Heart left ventricle (tissue), 16 donors: Measurements from ENCODE around the gene SLC47A2. TPM values are rescaled to one million over a fixed set of nuclear protein-coding genes. Genes with fewer than 3 reads are reported as not detected.
A peak's percentile ranks its signal among the peaks of the same experiment; 100 is the strongest.
"Not testable (repeated sequence)": the region's sequence is repeated elsewhere in the genome, so short reads cannot be mapped to it uniquely, and the experiment has no call there.

Source experiments
- ATAC-seq, 4 donors: fragments of 200-7000 bp; cut with Tn5 transposase; one replicate each; pipeline ENCODE4 v1.9.1; 2020 to 2022; ENCODE audit warnings: moderate library complexity in 4 of 4, mild to moderate bottlenecking in 3 of 4, moderate number of reproducible peaks in 1 of 4
- DNase-seq, 5 donors: peaks; one replicate each; pipeline ENCODE4 v3.0.0-alpha.2; 2020
- H3K27ac ChIP-seq, 12 donors: fragments of 200-600 bp; sonication (generic) in 4 of 12; one replicate each; pipeline versions ENCODE4 v1.5.0 to v1.8.0; 2016 to 2022; ENCODE audit warnings: mild to moderate bottlenecking in 2 of 12
- H3K27me3 ChIP-seq, 9 donors: fragments of 200-600 bp; sonication (generic) in 2 of 9; one replicate each; pipeline versions ENCODE4 v1.5.1 to v1.8.0; 2016 to 2022; ENCODE audit warnings: mild to moderate bottlenecking in 3 of 9
- H3K36me3 ChIP-seq, 9 donors: fragments of 200-600 bp; sonication (generic) in 2 of 9; one replicate each; pipeline versions ENCODE4 v1.5.0 to v1.8.0; 2018 to 2022; ENCODE audit warnings: mild to moderate bottlenecking in 2 of 9
- H3K4me1 ChIP-seq, 12 donors: fragments of 200-600 bp; sonication (generic) in 4 of 12; one replicate each; pipeline versions ENCODE4 v1.5.0 to v1.8.0; 2016 to 2022; ENCODE audit warnings: mild to moderate bottlenecking in 3 of 12
- H3K4me3 ChIP-seq, 12 donors: fragments of 200-600 bp; sonication (generic) in 4 of 12; one replicate each; pipeline versions ENCODE4 v1.5.0 to v1.8.0; 2017 to 2022; ENCODE audit warnings: mild to moderate bottlenecking in 9 of 12, moderate library complexity in 4 of 12
- H3K9me3 ChIP-seq, 12 donors: fragments of 200-600 bp; sonication (generic) in 4 of 12; one replicate each; pipeline versions ENCODE4 v1.5.0 to v1.8.0; 2016 to 2022; ENCODE audit warnings: mild to moderate bottlenecking in 1 of 12
- POLR2A ChIP-seq, 2 donors: fragments of 450-650 bp; IDR thresholded peaks; one replicate each; pipeline ENCODE4 v1.6.1; 2017; ENCODE audit warnings: antibody characterized with exemption in 2 of 2, mild to moderate bottlenecking in 2 of 2, moderate library complexity in 2 of 2
- WGBS, 4 donors: extraction: QIAGEN DNeasy Blood & Tissue Kit in 2 of 4; methylation state at CpG; one replicate each; pipeline versions ENCODE4 v1.1.5 to v1.1.7; 2013 to 2018; 5-methylcytosine and 5-hydroxymethylcytosine counted together
- intact Hi-C, 10 donors: fragments of 100-400 bp; cut with DNase I; formaldehyde crosslinking; loops; one replicate each; pipeline versions ENCODE4 v1.11.1 to v1.14.2; 2022
- long read RNA-seq, 3 donors: library from polyadenylated mRNA; unstranded; transcript quantifications; one replicate each; pipeline ENCODE4 v2.0.0, GENCODE V29; 2020 to 2021
- polyA plus RNA-seq, 2 donors: library from polyadenylated mRNA; stranded (reverse); fragments of 200-250 nt; gene quantifications; one replicate each; pipeline ENCODE4 v1.2.3, GENCODE V29; 2013
- total RNA-seq, 9 donors: library from RNA; depleted of rRNA in 2 of 9; stranded (reverse); fragments of >200 nt in 2 of 9; fragmentation: NEBNext Ultra II Directional in 3 of 9; extraction: Animal tissue kit (Norgen Biotek cat#: 25700) in 3 of 9; gene quantifications; one replicate each; pipeline versions ENCODE4 v1.1.0 to v1.2.4, GENCODE V29; 2016 to 2023
- TF ChIP-seq, protein P1 (sequence below), 12 donors: fragments of 200-600 bp; sonication (generic) in 4 of 12; IDR thresholded peaks; one replicate each; pipeline versions ENCODE4 v1.5.0 to v1.8.0; 2018 to 2022; ENCODE audit warnings: antibody characterized with exemption in 12 of 12, mild to moderate bottlenecking in 5 of 12
- donor health status: ischemic (EF 13 %, LVEDD 7.1; RV severe dilation, severe dysfunction).
- donor health status: healthy with polysubstance abuse.
- donor health status: DM: no; HTN: yes; CAD: no.
- donor health status: DM: no; HTN: no; CAD: no.
- donor health status: ischemic (EF 25% LVEDD 6.9; RV normal size, moderate dysfunction).
- donor health status: ischemic (EF 25% LVEDD 5.7; RV mildly dilated, moderate dysfunction).
- donor health status: healthy.
- donor health status: DM: yes; HTN: yes; CAD: no.
- donor health status: ischemic (EF 35%, LVEDD 5.7; RV mildly dilated, moderate dysfunction).
- donor health status: nonischemic (EF 11% LVEDD 7.7; RV severe dilation, severe dysfunction).
- donor health status: DM: yes; HTN: yes; CAD: no.
- donor health status: PGD.
- donor health status: ischemic (EF 29% LVEDD 5.4; RV normal size, mild dysfunction).
- donor health status: nonischemic (EF 23%, LVEDD 6.1; RV moderate dilation, normal function).

SLC47A2 gene
- total RNA-seq (under 1 TPM in 1 of 9 donors, not detected in 8; 0.32 TPM), polyA plus RNA-seq (not detected)
- long read RNA-seq, donor 1, partial matches to known transcripts, result 0 of 1 reads
- long read RNA-seq, donor 1, other reads (novel, unspliced or antisense), result 1 of 1 reads
- long read RNA-seq, donor 2, partial matches to known transcripts, result 0 of 1 reads
- long read RNA-seq, donor 2, other reads (novel, unspliced or antisense), result 1 of 1 reads
- long read RNA-seq, donor 3, result 0 reads

DNA sequence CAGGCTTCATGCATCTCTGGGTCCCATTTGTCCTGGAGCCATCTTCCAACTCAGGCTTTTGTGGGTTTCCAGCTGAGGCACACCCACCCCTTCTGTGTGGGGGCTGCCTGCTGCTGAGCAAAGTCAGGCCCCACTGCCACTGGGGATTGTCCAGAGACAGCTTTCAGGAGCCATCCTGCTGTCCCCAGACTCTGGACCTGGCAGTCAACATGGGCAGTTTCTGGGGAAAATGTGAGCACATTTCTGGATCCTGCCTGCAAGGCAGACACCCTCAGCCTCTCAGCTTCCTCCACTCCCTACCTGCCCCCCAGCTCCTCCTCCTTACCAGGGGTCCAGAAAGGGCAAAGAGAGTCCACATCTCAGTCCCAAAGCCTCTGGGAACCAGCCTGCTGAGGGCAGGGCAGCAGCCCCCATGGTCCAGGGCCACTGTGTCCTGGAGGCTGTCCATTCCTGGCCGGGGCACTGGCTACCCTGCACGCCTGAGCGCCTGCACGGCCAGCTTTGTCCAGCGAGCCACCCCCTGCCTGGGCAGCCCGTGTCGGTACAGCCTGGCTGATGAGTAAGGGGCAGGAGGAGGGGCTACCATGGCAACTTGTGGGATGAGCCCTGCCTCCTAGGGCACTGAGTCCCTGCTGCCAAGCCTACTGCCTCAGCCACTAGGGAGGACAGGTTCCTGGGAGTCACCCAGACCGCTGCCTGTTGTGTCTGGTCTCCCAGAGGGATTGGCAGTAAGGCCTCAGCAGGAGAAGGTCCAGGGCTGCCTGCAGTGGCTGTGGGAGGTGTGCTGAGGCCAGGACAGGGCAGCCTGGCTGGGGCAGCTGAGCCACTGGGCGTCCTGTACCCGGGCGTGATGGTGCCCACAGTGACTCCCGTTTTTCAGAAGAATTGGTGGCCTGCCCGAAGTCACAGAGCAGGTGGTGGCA lies at the start of gene SLC47A2:
Gene SLC47A2 (minus strand): TSS at position 477 of the 923 bp plus-strand sequence. CDS start 29 bp downstream, at position 448.
- DNase-seq, result peak in 2 of 5 donors; percentile 60 to 61
- WGBS, 4 donors, result 70 to 78% (median 75%) methylated on average over 12 to 13 of the region's 13 CpGs
- peak within 1 kb of the TSS in 1 of 12 donors; percentile 22 for H3K27ac ChIP-seq

DNA sequence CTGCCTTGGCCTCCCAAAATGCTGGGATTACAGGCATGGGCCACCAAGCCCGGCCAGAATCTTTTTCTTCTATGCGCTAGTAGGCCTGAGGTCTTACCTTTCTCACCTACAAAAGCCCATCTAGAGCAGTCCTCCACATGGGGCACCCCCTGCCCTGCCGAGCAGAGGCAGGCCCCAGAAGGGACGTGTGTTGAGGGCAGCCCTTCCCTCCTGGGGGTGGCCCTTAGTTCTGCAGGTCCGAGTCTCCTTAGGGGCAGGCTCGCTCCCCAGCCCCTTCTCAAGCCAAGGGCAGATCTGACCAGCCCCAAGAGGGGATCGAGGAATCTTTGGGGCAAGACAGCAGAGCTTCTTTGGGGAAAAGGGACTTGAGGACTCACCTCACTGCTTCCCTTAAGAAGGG lies 49.6 kb upstream of the SLC47A2 start:
- Histone ChIP-seq H3K36me3 (no peaks in the 10 kb centered on the region), H3K4me1 (peaks cover 0 to 8% (median 0%) of the 10 kb centered on the region in 12 donors), H3K9me3 (no peaks in the 10 kb centered on the region), H3K27ac (no peak overlapping the region), H3K27me3 (no peaks in the 10 kb centered on the region), H3K4me3 (no peak overlapping the region)
- ATAC-seq (peak in 1 of 4 donors; percentile 11), DNase-seq (peak in 1 of 5 donors; percentile 58)
- TF ChIP-seq, protein P1, sequence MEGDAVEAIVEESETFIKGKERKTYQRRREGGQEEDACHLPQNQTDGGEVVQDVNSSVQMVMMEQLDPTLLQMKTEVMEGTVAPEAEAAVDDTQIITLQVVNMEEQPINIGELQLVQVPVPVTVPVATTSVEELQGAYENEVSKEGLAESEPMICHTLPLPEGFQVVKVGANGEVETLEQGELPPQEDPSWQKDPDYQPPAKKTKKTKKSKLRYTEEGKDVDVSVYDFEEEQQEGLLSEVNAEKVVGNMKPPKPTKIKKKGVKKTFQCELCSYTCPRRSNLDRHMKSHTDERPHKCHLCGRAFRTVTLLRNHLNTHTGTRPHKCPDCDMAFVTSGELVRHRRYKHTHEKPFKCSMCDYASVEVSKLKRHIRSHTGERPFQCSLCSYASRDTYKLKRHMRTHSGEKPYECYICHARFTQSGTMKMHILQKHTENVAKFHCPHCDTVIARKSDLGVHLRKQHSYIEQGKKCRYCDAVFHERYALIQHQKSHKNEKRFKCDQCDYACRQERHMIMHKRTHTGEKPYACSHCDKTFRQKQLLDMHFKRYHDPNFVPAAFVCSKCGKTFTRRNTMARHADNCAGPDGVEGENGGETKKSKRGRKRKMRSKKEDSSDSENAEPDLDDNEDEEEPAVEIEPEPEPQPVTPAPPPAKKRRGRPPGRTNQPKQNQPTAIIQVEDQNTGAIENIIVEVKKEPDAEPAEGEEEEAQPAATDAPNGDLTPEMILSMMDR (IDR thresholded peaks at IDR 0.05), result no peak
- no peak for TF ChIP-seq POLR2A (IDR thresholded peaks at IDR 0.05)
- WGBS, 4 donors, result 69 to 94% (median 80%) methylated on average over 2 to 7 of the region's 7 CpGs
- intact Hi-C loops, result loop anchor here in 9 of 10 donors (1.0 to 10.0 kb wide), 13 partner anchors 61 to 404 kb away; partner anchors contain the start of genes B9D1 (in 6 of the 9) and ALDH3A2 (in 1 of the 9)

More for the DNA sequence above, at the start of gene SLC47A2:
- peak; percentile 82 to 87 (median 86) for ATAC-seq
- no peak for TF ChIP-seq POLR2A (IDR thresholded peaks at IDR 0.05)
- TF ChIP-seq, protein P1 (IDR thresholded peaks at IDR 0.05), result no peak
- H3K4me1 ChIP-seq, result peaks cover 0 to 12% (median 0%) of the 10 kb centered on the region in 12 donors
- H3K36me3 ChIP-seq, result no peaks in the 10 kb centered on the region
- intact Hi-C loops, result no loop called here
- no peaks in the 10 kb centered on the region for H3K27me3 ChIP-seq
- no peak within 1 kb of the TSS for H3K4me3 ChIP-seq
- H3K9me3 ChIP-seq, result no peaks in the 10 kb centered on the region

GRCh38 chr17:19763991-19764390 lies 47.6 kb upstream of the SLC47A2 start:
- intact Hi-C loops, result loop anchor here in 7 of 10 donors (2.0 to 10.0 kb wide), 9 partner anchors 59 to 452 kb away; partner anchors contain the start of genes B9D1 (in 4 of the 7) and ALDH3A2 (in 2 of the 7)
- ATAC-seq, H3K4me1 ChIP-seq, H3K9me3 ChIP-seq, DNase-seq, H3K36me3 ChIP-seq, H3K27me3 ChIP-seq, H3K27ac ChIP-seq, H3K4me3 ChIP-seq: not testable (repeated sequence)
- WGBS, 4 donors, result 90 to 93% (median 92%) methylated on average over 6 of the region's 6 CpGs

DNA sequence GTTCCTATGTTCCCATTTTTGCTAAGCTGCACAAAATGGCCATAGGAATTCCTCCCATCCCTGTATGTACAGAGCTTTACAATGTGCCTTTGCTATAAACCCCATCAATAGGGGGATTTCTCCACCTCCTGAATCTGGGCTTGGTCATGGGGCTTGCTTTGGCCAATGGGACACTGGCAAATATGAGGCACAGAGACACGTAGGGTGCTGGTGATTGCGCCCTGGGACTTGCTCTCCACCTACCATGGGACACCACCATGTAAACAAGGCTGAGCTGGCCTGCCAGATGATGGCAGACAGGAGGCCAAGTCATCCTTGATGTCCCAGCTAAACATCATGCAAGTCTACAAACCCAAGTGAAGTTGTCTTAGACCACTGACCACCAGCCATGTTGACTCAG lies 47.0 kb upstream of the SLC47A2 start:
- Histone ChIP-seq H3K4me3 (no peak overlapping the region), H3K36me3 (no peaks in the 10 kb centered on the region), H3K27ac (no peak overlapping the region), H3K9me3 (no peaks in the 10 kb centered on the region), H3K4me1 (peaks cover 0 to 8% (median 0%) of the 10 kb centered on the region in 12 donors), H3K27me3 (no peaks in the 10 kb centered on the region)
- TF ChIP-seq, protein P1 (IDR thresholded peaks at IDR 0.05), result no peak
- no peak for TF ChIP-seq POLR2A (IDR thresholded peaks at IDR 0.05)
- no peak for ATAC-seq
- intact Hi-C loops, result loop anchor here in 7 of 10 donors (5.0 to 10.0 kb wide), 8 partner anchors 59 to 451 kb away; partner anchors contain the start of genes B9D1 (in 4 of the 7) and ALDH3A2 (in 2 of the 7)
- no peak for DNase-seq
- 90 to 96% (median 94%) methylated on average over 2 of the region's 2 CpGs for whole genome bisulfite sequencing, 4 donors
